GM12864 (cell line): ENCODE data around the gene OLA1.

ENCODE experiments used
- DNase-seq: peaks from one replicate; pipeline ENCODE4 v3.0.0-alpha.2; 2011; ENCODE audit warnings: low read depth
- H3K4me3 ChIP-seq: 2 replicates; pipeline ENCODE4 v1.5.1; 2011; ENCODE audit warnings: mild to moderate bottlenecking, low read depth, low read length, control low read depth
- TF ChIP-seq, protein P1 (sequence below): IDR thresholded peaks from 2 replicates; pipeline ENCODE4 v1.5.1; 2011; ENCODE audit warnings: low read depth, mild to moderate bottlenecking, moderate library complexity, low read length, control low read depth, inconsistent platforms; ENCODE audit errors: missing control alignments

The OLA1 gene

GRCh38 chr2:174076975-174077374, 171.4 kb downstream of the OLA1 start:
- TF ChIP-seq, protein P1, sequence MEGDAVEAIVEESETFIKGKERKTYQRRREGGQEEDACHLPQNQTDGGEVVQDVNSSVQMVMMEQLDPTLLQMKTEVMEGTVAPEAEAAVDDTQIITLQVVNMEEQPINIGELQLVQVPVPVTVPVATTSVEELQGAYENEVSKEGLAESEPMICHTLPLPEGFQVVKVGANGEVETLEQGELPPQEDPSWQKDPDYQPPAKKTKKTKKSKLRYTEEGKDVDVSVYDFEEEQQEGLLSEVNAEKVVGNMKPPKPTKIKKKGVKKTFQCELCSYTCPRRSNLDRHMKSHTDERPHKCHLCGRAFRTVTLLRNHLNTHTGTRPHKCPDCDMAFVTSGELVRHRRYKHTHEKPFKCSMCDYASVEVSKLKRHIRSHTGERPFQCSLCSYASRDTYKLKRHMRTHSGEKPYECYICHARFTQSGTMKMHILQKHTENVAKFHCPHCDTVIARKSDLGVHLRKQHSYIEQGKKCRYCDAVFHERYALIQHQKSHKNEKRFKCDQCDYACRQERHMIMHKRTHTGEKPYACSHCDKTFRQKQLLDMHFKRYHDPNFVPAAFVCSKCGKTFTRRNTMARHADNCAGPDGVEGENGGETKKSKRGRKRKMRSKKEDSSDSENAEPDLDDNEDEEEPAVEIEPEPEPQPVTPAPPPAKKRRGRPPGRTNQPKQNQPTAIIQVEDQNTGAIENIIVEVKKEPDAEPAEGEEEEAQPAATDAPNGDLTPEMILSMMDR: no peak
- no peak overlapping the region for H3K4me3 ChIP-seq
- DNase-seq: no peak

DNA sequence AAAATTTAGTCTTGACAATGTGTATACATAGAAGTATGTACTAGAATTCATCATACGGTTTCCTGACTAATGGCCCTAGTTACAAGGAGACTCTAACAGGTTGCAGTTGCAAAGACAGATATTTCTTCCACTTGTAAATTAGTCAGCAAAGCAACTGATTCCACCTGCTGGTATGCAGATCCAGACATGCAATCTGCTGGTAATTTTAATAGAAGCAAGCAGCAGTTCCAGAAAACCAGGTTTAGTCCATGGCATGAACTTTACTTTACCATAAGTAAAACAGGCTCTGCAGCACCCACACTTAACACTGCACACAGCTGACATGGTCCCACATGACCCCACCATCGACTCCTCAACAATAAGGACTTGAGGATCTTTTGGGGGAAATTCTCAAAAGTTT, 172.3 kb downstream of the OLA1 start:
- H3K4me3 ChIP-seq: no peak overlapping the region
- DNase-seq: no peak
- TF ChIP-seq, protein P1: no peak

GRCh38 chr2:174074831-174075230, 173.5 kb downstream of the OLA1 start:
- no peak overlapping the region for H3K4me3 ChIP-seq
- TF ChIP-seq, protein P1: no peak
- no peak for DNase-seq

- TF ChIP-seq, protein P1: no peak
- no peak overlapping the region for H3K4me3 ChIP-seq
- DNase-seq: no peak
Observed at GRCh38 chr2:174072857-174073256, 175.5 kb downstream of the OLA1 start.

GRCh38 chr2:174072069-174072468, 176.3 kb downstream of the OLA1 start:
- DNase-seq: no peak
- no peak overlapping the region for H3K4me3 ChIP-seq
- TF ChIP-seq, protein P1: no peak

- TF ChIP-seq, protein P1: no peak
- no peak overlapping the region for H3K4me3 ChIP-seq
- DNase-seq: no peak
Observed at GRCh38 chr2:174071321-174071720, 177.0 kb downstream of the OLA1 start.

GRCh38 chr2:174070281-174070680, 178.1 kb downstream of the OLA1 start:
- no peak for DNase-seq
- TF ChIP-seq, protein P1: no peak
- no peak overlapping the region for H3K4me3 ChIP-seq
